Transverse colon (tissue), 4 donors: Measurements from ENCODE around the gene AFTPH.

Experiments used
- CTCF ChIP-seq, 5 experiments: fragments of 200-600 bp in 3 of 5; fragments of 450-650 bp in 2 of 5; sonication (generic) in 3 of 5; IDR thresholded peaks; 1 replicate in 2 of 5; 2 replicates in 3 of 5; pipeline ENCODE4 v1.5.1; 2016 to 2017; ENCODE audit warnings: antibody characterized with exemption in 5 of 5, inconsistent platforms in 3 of 5, mild to moderate bottlenecking in 2 of 5, moderate library complexity in 1 of 5
- EP300 ChIP-seq: sonication (generic); formaldehyde crosslinking; IDR thresholded peaks from one replicate; pipeline ENCODE4 v1.6.1; 2017; ENCODE audit warnings: antibody characterized with exemption, low read depth
- POLR2A ChIP-seq: fragments of 450-650 bp; IDR thresholded peaks from one replicate; pipeline ENCODE4 v1.6.1; 2016; ENCODE audit warnings: antibody characterized with exemption, mild to moderate bottlenecking, moderate library complexity
- POLR2AphosphoS5 ChIP-seq, 3 donors: sonication (generic); formaldehyde crosslinking; IDR thresholded peaks; one replicate each; pipeline ENCODE4 v1.6.1; 2016; ENCODE audit warnings: antibody characterized with exemption in 3 of 3

GRCh38 chr2:64541547-64541946 lies 17.4 kb downstream of the AFTPH start:
- TF ChIP-seq POLR2AphosphoS5 (IDR thresholded peaks at IDR 0.05) (no peak), CTCF (IDR thresholded peaks at IDR 0.05) (no peak), POLR2A (no peak), EP300 (no peak)
